HG03432 (cell line): Measurements from ENCODE around the gene TANC1.
A peak's percentile ranks its signal among the peaks of the same experiment; 100 is the strongest.
"Not testable (repeated sequence)": the region's sequence is repeated elsewhere in the genome, so short reads cannot be mapped to it uniquely, and the experiment has no call there.

Experiments used
- ATAC-seq: cut with Tn5 transposase; IDR thresholded peaks from one replicate; pipeline ENCODE4 v1.9.1; 2021; ENCODE audit warnings: mild to moderate bottlenecking, moderate library complexity; ENCODE audit not compliant: unreplicated experiment

The TANC1 gene

DNA sequence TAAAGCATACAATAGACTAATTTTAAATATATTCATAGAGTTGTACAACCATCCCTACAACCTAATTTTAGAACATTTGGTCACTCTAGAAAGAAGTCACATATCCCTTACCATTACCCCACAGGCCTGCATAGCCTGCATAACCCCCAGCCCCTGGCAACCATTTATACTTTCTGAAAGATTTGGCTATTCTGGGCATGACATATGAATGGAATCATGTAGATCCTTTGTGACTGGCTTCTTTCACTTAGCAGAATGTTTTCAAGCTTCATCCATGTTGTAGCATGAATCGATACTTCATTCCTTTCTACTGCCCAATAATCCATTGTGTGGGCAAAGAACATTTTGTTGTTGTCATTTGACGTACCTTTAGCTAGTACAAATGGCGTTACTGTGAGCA lies 166.5 kb downstream of the TANC1 start:
- ATAC-seq: no peak

DNA sequence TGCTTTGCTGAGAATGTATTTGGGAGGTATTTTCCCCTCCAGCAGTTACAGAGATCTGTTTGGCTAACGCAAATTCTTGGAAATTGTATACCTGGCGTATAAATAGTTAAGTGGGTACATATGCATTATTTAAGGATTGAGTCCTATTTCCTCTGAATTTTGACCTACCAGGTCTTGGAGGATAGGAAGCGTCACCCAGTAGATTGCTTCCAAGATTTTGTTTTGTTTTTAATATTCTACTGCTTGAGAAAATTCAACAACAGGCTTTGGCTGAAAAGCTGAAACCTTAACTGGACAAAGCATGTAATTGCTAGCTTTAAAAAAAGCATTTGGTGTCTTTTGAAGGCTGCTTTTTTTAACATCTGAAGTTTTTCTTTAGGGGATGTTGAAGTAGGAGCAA lies 168.0 kb downstream of the TANC1 start:
- ATAC-seq: no peak

DNA sequence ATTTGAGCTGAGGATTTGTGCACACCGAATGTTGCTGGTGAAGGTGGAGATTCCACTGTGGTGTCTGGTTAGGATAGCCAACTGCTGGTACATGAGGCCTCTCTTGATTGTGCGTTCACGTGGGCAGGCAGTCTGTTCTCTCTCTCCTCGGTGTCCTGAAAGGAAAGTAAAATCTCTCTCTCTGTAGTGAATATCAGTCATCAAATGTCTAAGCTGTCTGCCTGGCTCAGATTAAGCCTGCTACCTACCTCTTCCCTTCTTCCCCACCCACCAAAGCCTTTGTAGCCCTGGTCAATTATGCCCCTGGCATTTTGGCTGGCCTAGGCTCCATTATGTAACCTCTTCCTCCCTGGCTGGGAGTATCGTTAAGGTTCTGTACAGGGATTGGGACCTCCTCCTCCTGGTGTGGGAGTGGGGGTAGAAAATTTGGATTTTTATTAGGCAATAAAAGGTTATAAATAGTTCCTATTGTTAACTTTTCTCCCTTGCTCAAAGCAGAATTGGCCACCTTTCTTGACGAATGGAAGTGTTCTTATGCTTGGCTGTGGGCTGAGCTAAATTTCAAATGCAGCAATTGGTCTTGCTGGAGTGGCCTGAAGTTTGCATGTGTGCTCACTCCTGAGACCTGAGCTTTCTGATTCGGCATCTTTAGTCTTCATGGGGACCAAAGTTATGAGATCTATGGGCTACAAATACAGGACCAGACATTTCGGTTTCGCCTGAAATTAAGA lies 169.2 kb downstream of the TANC1 start:
- ATAC-seq: no peak

DNA sequence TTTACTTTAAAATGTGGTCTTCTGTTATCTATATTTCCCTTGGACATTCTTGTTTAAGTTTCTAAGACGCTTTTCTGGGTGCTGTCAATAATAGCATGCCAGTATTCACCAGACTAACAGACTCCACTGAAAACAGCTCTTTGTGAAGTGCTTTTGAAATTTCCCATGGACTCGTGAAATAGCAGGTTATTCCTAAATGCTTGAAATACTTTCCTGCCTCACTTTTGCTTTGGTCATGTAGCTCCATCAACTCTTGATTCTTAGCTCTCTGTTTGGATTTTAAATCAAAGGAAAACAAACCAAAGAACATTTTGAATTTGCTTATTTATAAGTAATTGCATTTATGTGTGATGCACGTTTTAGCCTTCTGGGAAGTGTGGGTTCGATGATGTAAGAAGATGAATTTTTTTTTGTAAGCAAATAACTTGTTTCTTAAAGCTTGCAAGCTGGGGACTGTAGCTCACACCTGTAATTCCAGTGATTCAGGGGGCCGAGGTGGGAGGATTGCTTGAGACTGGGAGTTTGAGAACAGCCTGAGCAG lies 170.3 kb downstream of the TANC1 start:
- ATAC-seq: no peak

GRCh38 chr2:159139216-159139933 lies 170.9 kb downstream of the TANC1 start:
- no peak for ATAC-seq

DNA sequence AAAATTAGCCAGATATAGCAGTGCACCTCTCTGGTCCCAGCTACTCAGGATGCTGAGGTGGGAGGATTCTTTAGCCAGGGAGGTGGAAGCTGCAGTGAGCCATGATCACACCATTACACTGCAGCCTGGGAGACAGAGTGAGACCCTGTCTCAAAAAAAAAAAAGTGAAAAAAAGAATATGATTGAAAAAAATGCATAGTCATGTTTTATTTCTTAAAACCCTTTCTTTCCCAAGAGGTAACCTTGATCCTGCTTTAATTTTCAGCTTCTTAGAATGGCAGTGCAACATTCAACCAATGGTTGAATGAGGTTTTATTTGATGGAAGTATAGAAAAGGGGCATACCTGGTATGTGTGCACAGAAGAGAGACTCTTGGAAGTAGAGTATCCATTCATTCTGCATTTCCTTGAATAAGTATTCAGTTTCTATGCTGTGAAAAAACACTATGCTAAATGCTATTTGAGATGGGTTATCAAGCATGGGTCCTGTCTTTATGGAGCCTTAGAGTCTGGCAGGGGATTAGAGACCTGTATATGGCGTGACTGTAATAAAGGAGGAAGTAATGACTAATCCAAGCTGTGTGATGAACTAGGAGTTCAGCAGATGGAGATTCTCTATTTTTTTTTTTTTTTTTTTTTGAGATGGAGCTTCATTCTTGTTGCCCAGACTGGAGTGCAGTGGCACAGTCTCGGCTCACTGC lies 171.8 kb downstream of the TANC1 start:
- ATAC-seq: no peak

DNA sequence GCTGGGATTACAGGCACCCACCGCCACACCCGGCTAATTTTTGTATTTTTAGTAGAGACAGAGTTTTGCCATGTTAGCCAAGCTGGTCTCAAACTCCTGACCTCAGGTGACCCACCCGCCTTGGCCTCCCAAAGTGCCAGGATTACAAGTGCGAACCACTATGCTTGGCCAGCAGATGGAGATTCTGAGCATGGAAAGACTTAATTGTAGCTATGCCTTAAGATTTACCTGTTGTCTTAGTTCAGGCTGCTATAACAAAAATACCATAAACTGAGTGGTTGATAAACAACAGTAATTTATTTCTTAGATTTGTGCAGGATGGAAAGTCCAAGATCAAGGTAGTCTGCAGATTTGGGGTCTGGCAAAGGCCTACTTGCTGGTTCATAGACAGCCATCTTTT lies 172.4 kb downstream of the TANC1 start:
- ATAC-seq: not testable (repeated sequence)

- ATAC-seq: peak; percentile 85
Observed at GRCh38 chr2:159144776-159145614, 176.6 kb downstream of the TANC1 start.

DNA sequence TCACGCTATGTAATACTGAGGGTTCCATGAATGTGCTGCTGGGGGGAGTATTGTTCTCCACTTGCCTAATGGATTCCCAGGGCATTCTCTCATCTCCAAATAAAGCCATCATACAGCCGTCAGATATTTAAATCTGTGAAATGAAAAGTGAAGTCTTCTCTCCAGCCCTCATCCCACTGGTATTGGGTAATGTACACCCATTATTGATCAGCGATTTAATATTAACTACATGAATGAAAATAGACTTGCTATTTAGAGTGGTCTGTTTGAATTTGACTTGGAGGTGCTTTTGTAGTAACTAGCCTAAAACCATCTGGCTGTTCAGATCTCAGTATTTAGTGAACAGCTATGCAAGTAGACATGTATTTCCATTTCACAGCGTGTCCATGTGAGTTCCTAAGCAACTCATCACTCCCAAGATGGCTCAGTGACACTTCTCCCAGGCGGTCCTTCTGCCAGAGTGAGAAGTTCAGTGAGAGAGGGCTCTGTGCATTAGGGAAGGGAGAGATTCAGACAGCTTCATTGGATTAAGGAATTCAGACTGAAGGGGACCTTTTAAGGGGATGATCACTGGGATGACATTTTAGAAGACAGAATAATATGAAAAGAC lies 177.4 kb downstream of the TANC1 start:
- no peak for ATAC-seq

DNA sequence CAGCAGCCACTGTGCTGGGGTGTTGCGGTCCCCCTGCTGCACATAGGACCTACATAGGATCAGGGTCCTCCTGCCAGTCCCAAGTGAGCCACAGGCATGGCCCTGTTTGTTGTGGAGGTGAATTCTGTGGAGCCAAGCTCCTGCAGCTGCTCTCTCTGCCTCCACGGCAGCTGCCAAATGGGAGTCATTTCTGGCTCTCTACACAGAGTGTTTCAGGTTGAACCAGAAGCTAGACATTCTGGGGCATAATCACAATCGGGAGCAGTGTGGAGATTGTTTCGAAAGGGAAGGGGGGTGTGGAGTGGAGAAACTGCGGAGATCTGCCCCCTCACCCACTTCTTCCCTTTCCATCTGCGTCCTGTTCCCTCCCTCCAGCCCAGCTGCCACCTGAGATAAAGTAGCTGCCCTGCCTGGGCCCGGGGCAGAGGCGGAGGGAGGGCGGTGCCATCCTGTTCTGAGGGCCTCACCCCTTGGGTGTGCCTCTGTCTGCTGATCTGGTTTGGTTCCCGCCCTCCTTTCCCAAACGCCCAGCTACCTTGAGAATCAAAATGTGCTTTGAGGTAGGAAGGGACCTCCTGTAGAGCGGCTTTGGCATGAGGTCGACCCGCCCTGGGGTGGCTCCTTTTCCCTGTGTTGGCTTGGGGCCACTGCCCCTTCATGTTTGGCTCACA lies 178.7 kb downstream of the TANC1 start:
- peak; percentile 27 for ATAC-seq

DNA sequence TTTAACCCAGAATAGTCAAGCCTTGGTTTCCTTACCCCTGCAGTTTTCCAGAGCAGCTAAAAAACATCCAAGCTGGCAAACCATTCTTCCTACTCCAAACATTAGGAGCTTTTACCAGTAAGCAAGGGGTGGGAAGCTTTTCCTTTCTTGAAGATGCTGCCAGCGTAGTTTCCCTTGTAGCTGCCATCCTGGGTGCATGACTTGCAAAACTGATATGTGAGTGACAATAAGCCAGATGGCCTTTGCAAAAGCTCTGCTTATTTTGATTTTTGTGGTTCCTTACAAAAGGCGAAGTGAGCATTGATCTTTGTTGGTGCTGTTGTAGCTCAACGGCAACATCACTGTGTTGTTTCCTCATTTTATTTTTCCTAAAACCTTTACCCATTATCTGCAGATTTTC lies 179.2 kb downstream of the TANC1 start:
- no peak for ATAC-seq

DNA sequence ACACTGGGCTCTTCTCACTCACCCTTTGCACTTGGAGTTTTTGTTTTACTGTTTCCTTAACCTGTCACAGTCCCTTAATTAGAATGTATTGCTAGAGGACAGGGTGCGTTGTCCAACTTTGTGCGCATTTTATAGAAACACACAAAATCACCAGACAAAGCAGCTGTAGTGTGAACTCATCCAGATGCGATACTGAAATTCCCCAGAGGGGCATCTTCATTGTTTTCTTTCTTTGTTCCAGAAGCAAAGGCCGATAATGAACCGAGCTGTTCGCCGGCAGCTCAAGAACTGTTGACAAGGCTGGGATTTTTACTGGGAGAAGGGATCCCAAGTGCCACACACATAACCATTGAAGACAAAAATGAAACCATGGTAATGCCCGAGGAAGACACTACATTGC lies 180.5 kb downstream of the TANC1 start:
- no peak for ATAC-seq

- ATAC-seq: no peak
Observed at GRCh38 chr2:159149747-159150146, 181.3 kb downstream of the TANC1 start.

- ATAC-seq: no peak
Observed at GRCh38 chr2:159150280-159150746, 181.9 kb downstream of the TANC1 start.

DNA sequence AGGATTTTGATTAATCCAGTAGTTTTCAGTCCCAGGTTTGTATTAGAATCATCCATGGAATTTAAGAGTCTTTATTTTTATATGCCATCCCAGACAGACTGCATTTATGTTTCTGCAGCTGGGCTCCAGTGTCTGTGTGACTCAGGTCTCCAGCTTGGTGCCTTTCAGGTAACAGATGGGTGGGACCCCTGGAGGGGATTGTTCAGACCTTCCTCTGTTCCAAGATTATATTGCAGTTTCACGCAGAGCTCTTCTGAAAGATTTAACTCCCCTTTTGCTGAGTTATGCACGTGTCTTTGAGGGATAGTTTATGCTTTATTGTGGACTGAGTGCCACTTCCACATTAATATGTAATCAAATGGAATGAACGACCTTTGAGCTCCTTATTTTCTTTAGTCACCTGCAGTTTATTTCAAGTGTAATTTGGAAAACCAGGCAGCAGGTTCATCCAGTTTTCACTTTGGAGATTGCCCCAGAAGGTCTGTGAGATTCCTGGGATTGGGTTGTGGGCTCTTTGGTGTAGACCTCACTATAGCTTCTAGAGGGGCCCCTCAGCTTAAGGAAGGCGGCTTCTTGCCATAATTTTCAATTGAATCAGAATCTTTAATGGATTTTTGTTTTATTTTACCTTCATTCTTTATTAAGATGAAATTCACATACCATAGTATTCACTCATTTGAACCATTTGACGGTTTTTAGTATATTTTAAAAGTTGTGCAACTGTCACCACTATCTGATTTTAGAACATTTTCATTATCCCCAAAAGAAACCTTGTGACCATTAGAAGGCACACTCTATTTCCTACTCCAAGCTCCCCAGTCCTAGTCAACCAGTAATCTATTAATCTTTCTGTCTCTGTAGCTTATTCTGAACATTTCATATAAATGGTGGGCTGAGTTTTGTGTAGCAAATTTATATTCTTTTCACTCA lies 183.0 kb downstream of the TANC1 start:
- no peak for ATAC-seq

DNA sequence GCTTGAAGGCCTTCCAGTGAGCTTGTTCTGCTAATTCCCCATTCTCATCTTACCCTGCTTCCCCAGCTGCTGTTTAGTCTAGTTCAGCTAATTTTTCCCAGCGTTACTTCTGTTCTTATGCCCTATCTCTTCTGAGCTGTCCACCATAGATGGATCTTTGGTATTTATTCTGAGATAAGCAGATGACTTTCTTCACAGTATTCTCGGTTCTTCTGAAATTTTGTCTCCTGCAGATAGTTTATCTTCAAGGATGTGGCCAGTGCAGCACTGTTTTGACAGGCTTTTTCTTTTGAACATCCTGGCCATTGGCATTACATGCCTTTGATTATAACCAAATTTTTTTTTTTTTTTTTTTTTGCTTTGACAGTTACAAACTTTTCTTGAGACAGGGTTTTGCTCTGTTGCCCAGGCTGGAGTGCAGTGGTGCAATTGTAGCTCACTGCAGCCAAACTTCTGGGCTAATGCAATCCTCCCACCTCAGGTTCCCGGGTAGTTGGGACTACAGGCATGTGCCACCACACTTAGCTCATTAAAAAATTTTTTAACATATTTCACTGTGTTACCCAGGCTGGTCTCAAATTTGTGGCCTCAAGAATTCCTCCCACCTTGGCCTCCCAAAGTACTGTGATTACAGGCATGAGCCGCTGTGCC lies 183.8 kb downstream of the TANC1 start:
- no peak for ATAC-seq

- ATAC-seq: no peak
Observed at GRCh38 chr2:159153063-159153462, 184.6 kb downstream of the TANC1 start.

- ATAC-seq: no peak
Observed at GRCh38 chr2:159153463-159153862, 185.0 kb downstream of the TANC1 start.
